Body of pancreas (tissue), 4 donors: Measurements from ENCODE around the gene EN1.

Experiments used
- CTCF ChIP-seq, 7 experiments: fragments of 450-650 bp in 4 of 7; fragments of 200-600 bp in 3 of 7; sonication (generic) in 3 of 7; IDR thresholded peaks; one replicate each; pipeline ENCODE4 v1.5.1; 2016 to 2019; ENCODE audit warnings: antibody characterized with exemption in 7 of 7
- POLR2A ChIP-seq, 3 donors: fragments of 450-650 bp; IDR thresholded peaks; one replicate each; pipeline ENCODE4 v1.6.1; 2016; ENCODE audit warnings: antibody characterized with exemption in 3 of 3, mild to moderate bottlenecking in 2 of 3

- TF ChIP-seq CTCF (IDR thresholded peaks at IDR 0.05) = no peak
- no peak for TF ChIP-seq POLR2A (IDR thresholded peaks at IDR 0.05)
These were observed 45.7 kb upstream of the EN1 start for GRCh38 chr2:118893100-118893499.
